Activated CD8-positive, alpha-beta memory T cell treated with anti-CD3 and anti-CD28 coated beads for 36 hours (primary cell): Measurements from ENCODE around the gene CAMSAP3. TPM values are rescaled to one million over a fixed set of nuclear protein-coding genes. Genes with fewer than 3 reads are reported as not detected.
"Not testable (repeated sequence)": the region's sequence is repeated elsewhere in the genome, so short reads cannot be mapped to it uniquely, and the experiment has no call there.

Experiments
- CTCF ChIA-PET: fragments of 350-600 bp; sonication (Branson Sonifier 250); formaldehyde crosslinking; loops from one replicate; lab custom pipeline; 2021; ENCODE audit warnings: antibody characterized with exemption; lab: Charles Lee
- POLR2A ChIA-PET: fragments of 350-600 bp; sonication (Branson Sonifier 250); formaldehyde crosslinking; loops from one replicate; lab custom pipeline; 2021; ENCODE audit warnings: antibody characterized with exemption; lab: Charles Lee
- total RNA-seq, 2 experiments: library from RNA; stranded (reverse); gene quantifications; one replicate each; pipeline ENCODE4 v1.2.3, GENCODE V29; 2021

CAMSAP3 gene
- total RNA-seq, 2 experiments from 2014 or later = 0.34 to 0.69 TPM

DNA sequence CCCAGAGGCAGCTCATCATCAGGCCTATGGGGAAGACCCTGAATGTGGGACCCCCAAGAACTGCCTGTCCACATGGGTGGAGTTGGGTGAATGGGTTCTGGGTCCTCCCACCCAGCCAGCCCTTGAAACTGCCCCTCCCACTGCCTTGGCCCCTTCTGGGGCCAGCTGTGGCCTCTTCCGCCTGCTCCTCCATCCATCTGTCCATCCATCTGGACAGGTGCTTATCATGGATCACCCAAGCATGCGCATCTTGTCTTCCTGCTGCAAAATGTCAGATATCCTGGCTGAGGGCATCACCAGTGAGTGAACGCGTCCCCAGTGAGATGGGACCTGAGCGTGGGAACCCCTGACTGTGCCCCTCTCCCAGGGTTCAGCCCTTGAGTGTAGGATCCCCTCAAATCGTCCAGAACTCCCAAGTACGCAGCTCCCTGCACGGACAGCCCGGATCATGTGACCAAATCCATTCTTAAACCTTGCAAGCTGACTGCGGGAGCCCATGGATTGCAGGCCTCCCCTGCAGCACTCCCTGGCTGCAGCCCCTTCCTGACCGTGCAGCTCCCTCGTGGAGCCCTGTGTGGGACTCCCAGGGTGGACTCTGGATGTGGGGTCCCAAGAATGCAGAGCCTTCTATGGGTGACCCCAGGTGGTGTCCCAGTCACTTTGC lies 43.3 kb downstream of the CAMSAP3 start:
- CTCF ChIA-PET = interaction anchor here (0.9 to 1.9 kb wide), 2 partner anchors 42 to 72 kb away, joined by 3 to 7 read pairs; partner anchors contain the start of gene TRAPPC5

DNA sequence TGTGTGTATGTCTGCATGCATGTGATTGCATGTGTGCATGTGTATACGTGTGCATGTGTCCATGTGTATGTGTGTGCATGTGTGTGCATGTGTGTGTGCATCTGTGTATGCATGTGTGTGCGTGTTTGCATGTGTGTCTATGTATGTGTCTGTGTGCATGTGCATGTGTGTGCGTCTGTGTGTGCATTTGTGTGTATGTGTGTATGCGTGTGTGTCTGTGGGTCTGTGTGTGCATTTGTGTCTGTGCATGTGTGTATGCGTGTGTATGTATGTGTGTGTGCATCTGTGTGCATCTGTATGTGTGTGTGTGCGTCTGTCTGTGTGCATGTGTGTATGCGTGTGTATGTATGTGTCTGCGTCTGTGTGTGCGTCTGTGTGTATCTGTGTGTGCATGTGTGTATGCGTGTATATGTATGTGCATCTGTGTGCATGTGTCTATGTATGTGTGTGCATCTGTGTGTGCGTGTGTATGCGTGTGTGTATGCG lies 44.2 kb downstream of the CAMSAP3 start:
- POLR2A ChIA-PET = no interaction called here
- CTCF ChIA-PET = no interaction called here

More for the DNA sequence above, 43.3 kb downstream of the CAMSAP3 start:
- POLR2A ChIA-PET = no interaction called here

DNA sequence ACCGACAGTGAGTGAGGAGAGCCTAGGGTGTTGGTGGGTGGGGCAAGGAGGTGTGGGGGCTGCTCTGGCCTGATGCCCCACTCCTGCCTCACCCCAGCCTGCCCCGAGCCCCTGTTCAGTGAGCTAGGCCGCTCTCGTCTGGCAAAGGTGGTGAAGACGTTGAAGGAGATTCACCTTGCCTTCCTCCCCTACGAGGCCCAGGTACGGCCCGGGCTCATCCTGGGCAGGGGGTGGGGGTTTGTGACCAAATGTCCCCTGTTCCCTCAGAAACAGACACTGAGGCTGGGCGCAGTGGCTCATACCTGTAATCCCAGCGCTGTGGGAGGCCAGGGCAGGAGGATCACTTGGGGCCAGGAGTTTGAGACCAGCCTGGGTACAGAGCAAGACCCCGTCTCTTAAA lies 45.1 kb downstream of the CAMSAP3 start:
- CTCF ChIA-PET = no interaction called here
- POLR2A ChIA-PET = no interaction called here

DNA sequence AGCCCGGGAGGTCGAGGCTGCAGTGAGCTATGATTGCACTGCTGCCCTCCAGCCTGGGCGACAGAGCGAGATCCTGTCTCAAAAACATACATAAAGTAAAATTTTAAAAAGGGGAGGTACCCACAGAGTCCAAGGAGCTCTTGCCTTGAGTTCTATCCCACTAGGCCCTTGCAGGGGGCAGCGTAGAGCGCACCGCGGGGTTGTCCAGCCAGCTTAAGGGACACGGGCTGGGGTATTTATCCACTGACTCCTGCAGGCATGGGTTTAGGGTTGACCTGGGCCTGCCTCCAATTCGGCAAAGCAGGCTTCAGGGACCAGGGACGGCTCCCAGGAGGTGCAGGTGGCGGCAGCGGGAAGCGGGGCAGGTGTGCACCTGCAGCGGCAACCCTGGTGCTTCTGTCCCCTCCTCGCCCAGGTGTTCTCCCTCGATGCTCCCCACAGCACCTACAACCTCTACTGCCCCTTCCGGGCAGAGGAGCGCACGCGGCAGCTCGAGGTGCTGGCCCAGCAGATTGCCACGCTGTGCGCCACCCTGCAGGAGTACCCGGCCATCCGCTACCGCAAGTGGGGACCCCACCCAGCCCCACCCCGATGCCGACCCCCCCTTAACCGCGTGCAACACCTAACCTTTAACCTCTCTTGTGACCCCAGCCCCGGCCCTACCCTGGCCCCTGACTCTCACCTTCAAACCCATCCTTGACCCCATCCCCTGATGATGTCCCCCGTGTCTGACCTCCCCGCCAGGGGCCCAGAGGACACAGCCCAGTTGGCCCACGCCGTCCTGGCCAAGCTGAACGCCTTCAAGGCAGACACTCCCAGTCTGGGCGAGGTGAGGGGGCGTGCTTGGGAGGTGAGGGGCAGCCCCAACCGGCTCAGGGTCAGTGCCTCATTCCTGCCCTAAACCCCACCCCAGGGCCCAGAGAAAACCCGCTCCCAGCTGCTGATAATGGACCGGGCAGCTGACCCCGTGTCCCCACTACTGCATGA lies 45.9 kb downstream of the CAMSAP3 start:
- POLR2A ChIA-PET = no interaction called here

DNA sequence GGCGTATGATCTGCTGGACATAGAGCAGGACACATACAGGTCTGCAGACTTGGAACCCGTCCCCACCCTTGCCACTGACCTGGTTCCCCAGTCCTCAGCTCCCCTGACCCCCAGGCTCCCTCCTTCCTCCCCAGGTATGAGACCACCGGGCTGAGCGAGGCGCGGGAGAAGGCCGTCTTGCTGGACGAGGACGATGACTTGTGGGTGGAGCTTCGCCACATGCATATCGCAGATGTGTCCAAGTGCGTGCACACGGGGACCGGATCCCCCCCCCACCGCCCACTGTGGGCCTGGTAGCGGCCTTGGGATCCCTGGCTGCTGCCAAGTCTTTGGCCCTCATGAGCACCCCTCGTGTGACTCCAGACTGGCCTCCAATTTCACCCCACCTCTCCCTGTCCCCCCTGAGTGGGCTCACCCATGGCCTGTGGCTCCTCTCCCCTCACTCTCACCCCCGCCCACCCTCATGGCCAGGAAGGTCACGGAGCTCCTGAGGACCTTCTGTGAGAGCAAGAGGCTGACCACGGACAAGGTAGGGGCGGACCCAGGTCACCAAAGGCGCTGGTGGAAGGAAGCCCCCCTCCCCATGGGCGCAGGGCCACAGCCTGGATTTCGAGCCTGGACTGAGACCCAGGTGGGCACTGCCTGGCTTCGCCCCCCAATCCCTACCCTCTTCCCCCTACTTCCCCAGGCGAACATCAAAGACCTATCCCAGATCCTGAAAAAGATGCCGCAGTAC lies 46.8 kb downstream of the CAMSAP3 start:
- CTCF ChIA-PET = interaction anchor here (0.9 kb wide), 1 partner anchor 10 kb away, joined by 3 read pairs; no protein-coding TSS in a partner anchor
- POLR2A ChIA-PET = no interaction called here

More for the DNA sequence above, 45.9 kb downstream of the CAMSAP3 start:
- CTCF ChIA-PET = interaction anchor here (0.9 kb wide), 1 partner anchor 11 kb away, joined by 3 read pairs; no protein-coding TSS in a partner anchor

DNA sequence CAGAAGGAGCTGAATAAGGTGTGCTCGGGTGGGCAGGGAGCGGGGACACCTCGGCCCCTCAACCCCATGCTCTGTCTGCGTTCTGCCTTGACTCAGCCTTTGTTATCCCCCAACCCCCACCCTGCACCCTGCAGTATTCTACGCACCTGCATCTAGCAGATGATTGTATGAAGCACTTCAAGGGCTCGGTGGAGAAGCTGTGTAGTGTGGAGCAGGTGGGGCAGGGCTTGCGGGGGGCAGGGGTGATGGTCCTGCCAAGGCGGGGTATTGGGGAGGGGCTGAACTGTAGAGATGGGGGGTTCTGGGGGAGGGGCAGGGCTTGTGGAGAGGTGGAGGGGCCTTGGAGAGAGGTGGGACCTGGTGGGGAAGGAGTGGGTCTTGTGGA lies 47.4 kb downstream of the CAMSAP3 start:
- POLR2A ChIA-PET = no interaction called here
- CTCF ChIA-PET = no interaction called here

DNA sequence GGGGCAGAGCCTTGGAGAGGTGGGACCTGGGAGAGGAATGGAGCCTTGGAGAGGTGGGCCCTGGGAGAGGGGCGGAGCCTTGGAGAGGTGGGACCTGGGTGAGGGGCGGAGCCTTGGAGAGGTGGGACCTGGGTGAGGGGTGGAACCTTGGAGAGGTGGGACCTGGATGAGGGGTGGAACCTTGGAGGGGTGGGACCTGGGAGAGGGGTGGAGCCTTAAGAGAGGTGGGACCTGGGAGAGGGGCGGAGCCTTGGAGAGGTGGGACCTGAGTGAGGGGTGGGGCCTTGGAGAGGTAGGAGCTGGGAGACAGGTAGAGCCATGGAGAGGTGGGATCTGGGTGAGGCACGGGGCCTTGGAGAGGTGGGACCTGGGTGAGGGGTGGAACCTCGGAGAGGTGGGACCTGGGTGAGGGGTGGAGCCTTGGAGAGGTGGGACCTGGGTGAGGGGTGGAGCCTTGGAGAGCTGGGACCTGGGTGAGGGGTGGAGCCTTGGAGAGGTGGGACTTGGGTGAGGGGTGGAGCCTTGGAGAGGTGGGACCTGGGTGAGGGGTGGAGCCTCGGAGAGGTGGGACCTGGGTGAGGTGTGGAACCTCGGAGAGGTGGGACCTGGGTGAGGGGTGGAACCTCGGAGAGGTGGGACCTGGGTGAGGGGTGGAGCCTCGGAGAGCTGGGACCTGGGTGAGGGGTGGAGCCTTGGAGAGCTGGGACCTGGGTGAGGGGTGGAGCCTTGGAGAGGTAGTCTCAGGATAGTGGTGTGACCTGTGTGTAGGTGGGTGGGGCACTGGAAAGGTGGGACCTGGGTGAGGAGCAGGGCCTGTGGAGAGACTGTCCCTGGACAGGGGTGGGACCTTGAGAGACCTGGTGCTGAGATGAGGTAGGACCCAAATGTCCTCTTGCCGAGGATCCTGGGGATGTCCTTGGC lies 48.2 kb downstream of the CAMSAP3 start:
- POLR2A ChIA-PET = interaction anchor here (0.9 kb wide), 1 partner anchor 13 kb away, joined by 3 read pairs; no protein-coding TSS in a partner anchor
- CTCF ChIA-PET = not testable (repeated sequence)

DNA sequence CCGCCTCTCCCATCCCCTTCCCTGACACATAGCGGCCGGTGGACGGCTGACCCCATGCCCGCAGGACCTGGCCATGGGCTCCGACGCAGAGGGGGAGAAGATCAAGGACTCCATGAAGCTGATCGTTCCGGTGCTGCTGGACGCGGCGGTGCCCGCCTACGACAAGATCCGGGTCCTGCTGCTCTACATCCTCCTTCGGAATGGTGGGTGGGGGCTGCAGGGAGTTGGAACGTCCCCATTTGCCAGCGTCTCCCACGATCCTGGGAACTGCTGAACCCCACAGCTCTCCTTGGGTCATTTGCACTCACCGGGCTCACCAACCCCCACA lies 48.9 kb downstream of the CAMSAP3 start:
- CTCF ChIA-PET = no interaction called here
- POLR2A ChIA-PET = no interaction called here

DNA sequence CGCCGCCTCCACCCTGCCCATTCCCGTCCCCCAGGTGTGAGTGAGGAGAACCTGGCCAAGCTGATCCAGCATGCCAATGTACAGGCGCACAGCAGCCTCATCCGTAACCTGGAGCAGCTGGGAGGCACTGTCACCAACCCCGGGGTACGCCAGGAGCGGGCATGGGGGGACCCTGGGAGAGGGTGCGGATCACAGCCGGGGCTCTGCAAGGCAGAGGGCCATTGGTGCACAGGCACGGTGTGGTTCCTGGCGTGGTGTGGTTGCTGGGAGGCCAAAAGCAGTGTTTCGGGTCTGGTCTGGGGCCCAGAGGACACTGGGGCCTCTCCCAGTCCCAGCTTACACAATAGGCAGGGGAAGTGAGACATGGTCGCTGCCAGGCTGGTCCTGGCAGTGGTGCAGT lies 49.5 kb downstream of the CAMSAP3 start:
- ChIA-PET POLR2A (no interaction called here), CTCF (no interaction called here)

DNA sequence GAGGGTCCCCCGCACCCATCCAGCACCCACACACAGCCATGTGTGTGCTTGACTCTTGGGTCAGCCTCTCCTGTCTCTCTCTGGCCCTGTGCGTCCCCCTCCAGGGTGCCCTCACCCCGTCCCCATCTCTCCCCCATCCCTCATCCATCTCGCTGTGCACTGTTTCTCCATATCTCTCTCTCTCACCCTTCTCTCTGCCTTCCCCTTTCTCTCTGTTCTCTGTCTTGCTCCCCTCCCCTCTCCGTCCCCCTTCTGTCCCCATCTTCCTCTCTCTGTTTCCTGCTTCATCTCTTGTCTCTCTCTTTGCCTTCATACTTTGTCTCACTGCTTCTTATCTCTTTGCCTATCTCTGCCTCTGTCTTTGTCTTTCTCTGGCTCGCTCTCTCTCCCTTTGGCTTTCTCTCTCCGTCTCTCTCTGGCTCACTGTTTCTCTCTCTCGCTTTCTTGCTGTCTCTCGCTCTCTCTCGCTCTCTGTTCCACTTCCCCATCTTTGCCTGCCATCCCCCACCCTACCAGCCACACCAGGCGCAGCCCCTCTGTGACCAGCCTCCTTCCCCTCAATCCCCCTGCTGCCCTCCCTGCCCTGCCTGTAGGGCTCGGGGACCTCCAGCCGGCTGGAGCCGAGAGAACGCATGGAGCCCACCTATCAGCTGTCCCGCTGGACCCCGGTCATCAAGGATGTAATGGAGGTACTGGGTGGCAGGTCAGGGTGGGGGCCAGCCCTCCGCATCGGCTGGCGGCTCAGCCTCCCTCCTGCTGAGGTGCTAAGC lies 50.2 kb downstream of the CAMSAP3 start:
- ChIA-PET POLR2A (no interaction called here), CTCF (no interaction called here)

DNA sequence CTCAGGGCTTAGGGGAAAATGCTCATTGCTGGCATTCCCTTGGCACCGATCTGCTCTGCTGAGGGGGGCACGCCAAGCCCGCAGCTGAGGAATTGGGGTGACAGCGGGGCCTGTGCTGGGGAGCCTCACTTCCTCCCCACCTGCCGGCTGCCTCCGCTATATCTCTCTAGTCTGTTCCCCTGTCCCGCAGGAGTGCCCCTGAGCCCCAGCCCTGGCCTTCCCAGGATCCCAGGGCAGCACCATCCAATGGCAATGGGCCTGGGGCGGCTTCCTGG lies 50.7 kb downstream of the CAMSAP3 start:
- POLR2A ChIA-PET = no interaction called here
- CTCF ChIA-PET = no interaction called here

DNA sequence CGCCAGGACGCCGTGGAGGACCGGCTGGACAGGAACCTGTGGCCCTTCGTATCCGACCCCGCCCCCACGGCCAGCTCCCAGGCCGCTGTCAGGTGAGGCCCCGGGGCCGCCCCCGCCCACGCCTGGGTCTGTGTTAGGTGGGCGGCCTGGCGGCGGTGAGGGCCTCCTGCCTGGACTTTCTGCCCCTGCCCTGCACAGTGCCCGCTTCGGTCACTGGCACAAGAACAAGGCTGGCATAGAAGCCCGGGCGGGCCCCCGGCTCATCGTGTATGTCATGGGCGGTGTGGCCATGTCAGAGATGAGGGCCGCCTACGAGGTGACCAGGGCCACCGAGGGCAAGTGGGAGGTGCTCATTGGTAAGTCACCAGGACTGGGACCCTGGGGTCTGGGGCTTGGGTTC lies 51.5 kb downstream of the CAMSAP3 start:
- ChIA-PET POLR2A (no interaction called here), CTCF (no interaction called here)

DNA sequence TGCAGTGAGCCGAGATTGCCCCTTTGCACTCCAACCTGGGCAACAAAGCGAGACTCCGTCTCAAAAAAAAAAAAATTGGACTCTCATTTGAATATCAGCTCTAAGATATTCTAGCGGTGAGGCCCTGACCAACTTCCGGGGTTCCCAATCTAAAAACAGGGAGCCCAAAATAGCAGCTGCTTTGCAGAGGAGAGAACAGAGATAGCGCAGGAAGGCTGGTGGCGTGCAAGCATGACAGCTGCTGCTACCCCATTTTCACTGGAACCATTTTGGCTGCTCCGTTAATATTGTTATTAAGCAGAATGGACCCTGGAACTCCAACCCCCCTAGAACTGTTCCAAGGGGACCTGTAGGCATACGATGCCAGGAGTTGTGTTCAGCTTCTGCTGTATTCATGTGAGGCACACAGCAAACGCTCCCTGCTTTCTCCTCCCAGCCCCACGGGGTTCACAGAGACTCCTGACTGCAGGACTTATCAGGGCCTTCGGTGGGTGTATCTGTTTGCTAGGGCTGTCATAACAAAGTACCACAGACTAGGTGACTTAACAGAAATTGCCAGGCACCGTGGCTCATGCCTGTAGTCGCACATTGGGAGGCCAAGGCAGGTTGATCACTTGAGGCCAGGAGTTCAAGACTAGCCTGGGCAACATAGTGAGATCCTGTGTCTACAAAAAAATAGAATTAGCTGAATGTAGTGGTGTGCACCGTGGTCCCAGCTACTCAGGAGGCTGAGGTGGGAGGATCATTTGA lies 52.8 kb downstream of the CAMSAP3 start:
- POLR2A ChIA-PET = no interaction called here
- CTCF ChIA-PET = interaction anchor here (0.5 to 2.5 kb wide), 4 partner anchors 32 to 572 kb away, joined by 4 to 13 read pairs (median 5); partner anchors contain the start of gene TRAPPC5

DNA sequence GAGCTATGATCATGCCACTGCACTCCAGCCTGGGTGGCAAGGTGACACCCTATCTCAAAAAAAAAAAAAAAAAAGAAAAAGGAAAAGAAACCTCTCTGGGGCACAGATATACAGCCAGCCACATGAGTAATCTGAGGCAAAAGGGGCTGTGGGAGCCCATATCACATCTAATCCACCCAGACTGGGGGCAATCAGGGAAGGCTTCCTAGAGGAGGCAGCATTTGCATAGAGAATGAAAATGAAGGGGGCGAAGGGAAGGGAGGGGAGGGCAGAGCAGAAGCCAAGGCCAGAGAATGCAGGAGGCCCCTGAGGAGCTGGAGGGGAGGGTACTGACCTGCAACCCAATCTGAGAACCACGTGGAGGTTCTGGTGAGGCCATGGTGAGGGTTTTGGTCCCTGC lies 54.5 kb downstream of the CAMSAP3 start:
- ChIA-PET POLR2A (no interaction called here), CTCF (interaction anchor here (0.6 to 2.5 kb wide), 6 partner anchors 14 to 1189 kb away, joined by 3 to 13 read pairs (median 3); partner anchors contain the start of gene TRAPPC5)

DNA sequence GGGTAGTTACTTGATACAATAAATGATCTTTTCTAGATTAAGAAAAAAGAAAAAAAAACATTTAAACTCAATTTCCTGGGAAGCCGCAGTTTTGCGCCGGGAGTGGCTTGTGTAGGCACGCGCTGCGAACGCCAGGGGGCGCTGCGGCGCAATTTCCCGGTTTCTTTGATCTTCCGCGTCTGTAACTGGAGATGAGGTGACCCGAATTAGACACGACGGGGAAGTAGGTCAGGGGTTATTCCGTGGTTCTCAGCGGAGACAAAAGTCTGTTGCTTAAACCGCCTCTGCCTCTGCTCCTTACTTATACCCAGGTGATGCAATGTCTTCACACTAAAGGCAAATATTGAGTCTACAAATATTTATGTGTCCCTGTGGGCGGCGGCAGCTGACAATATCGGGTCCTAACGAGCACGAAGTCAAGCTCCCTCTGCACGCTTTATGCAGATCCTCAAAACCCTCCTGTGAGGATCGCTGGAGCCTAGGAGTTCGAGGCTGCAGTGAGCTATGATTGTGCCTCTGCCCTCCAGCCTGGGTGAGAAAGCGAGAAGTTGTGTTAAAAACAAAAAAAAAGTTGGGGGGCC lies 56.5 kb downstream of the CAMSAP3 start:
- ChIA-PET POLR2A (interaction anchor here (0.8 kb wide), 1 partner anchor 15 kb away, joined by 3 read pairs; no protein-coding TSS in a partner anchor), CTCF (interaction anchor here (0.5 to 2.2 kb wide), 16 partner anchors 9 to 291 kb away, joined by 3 to 11 read pairs (median 3); partner anchors contain the start of genes PET100, TRAPPC5 and XAB2)

DNA sequence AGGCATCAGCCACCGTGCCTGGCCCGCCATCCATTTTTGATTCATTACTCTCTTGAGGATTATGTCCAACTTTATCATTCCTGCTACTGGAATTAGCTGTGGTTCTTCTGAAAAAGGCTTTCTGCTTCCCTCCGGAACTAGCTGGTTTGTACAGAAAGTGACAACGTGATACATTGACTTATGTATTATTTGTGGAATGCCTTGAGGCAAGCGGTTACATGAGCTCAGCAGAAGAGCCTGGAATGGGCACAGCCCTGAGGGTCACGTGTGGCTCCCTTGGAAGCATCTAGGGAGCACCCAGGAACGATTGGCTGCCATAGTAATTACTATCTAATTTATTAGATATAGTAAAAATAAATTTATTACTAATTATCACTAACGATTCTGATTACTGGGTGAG lies 58.7 kb downstream of the CAMSAP3 start:
- POLR2A ChIA-PET = interaction anchor here (0.6 kb wide), 1 partner anchor 207 kb away, joined by 3 read pairs; no protein-coding TSS in a partner anchor

More for the DNA sequence above, 58.7 kb downstream of the CAMSAP3 start:
- CTCF ChIA-PET = interaction anchor here (2.4 kb wide), 1 partner anchor 27 kb away, joined by 8 read pairs; the partner anchor contains the start of gene TRAPPC5
